Testis (tissue), 3 donors: Measurements from ENCODE around the gene CCL4. TPM values are rescaled to one million over a fixed set of nuclear protein-coding genes. Genes with fewer than 3 reads are reported as not detected.
A peak's percentile ranks its signal among the peaks of the same experiment; 100 is the strongest.

Source experiments
- DNase-seq: peaks from one replicate; pipeline ENCODE4 v3.0.0-alpha.2; 2019
- H3K27ac ChIP-seq, 2 donors: fragments of 200-600 bp; sonication (generic); one replicate each; pipeline ENCODE4 v1.5.1; 2019
- H3K27me3 ChIP-seq: fragments of 200-600 bp; sonication (generic); one replicate; pipeline ENCODE4 v1.5.1; 2019
- H3K36me3 ChIP-seq: fragments of 200-600 bp; sonication (generic); one replicate; pipeline ENCODE4 v1.5.1; 2017; ENCODE audit warnings: low read depth; ENCODE audit errors: missing control alignments
- H3K4me1 ChIP-seq: fragments of 200-600 bp; sonication (generic); one replicate; pipeline ENCODE4 v1.5.1; 2019
- H3K4me3 ChIP-seq, 2 donors: fragments of 200-600 bp; sonication (generic); one replicate each; pipeline ENCODE4 v1.5.1; 2017 to 2019
- H3K9me3 ChIP-seq: fragments of 200-600 bp; sonication (generic); one replicate; pipeline ENCODE4 v1.5.1; 2017
- POLR2A ChIP-seq: fragments of 450-650 bp; IDR thresholded peaks from one replicate; pipeline ENCODE4 v1.6.1; 2017; ENCODE audit warnings: antibody characterized with exemption, mild to moderate bottlenecking, moderate library complexity
- whole genome bisulfite sequencing, 2 donors: methylation state at CpG; one replicate each; pipeline ENCODE4 v1.1.5; 2018; 5-methylcytosine and 5-hydroxymethylcytosine counted together
- intact Hi-C: fragments of 100-400 bp; cut with DNase I; formaldehyde crosslinking; loops from one replicate; pipeline ENCODE4 v1.15.1; 2023; ENCODE audit warnings: low total_unique reads
- polyA plus RNA-seq: library from polyadenylated mRNA; stranded (reverse); fragments of 350-450 nt; fragmentation: Illumina TruSeq; extraction: RNeasy Lipid Tissue Mini Kit (QIAGEN cat#74804); gene quantifications from one replicate; pipeline ENCODE4 v1.2.3, GENCODE V29; 2014; ENCODE audit warnings: low read depth, low replicate concordance; ENCODE audit not compliant: insufficient read depth
- total RNA-seq, 2 donors: library from RNA; depleted of rRNA; stranded (reverse); fragments of >200 nt; gene quantifications; one replicate each; pipeline ENCODE4 v1.2.3, GENCODE V29; 2016
- TF ChIP-seq, protein P1 (sequence below), 3 experiments: fragments of 450-650 bp in 2 of 3; fragments of 200-600 bp in 1 of 3; sonication (generic) in 1 of 3; IDR thresholded peaks; one replicate each; pipeline ENCODE4 v1.5.1; 2016 to 2019; ENCODE audit warnings: antibody characterized with exemption in 3 of 3, mild to moderate bottlenecking in 2 of 3, moderate library complexity in 1 of 3

CCL4 gene
- total and polyA plus RNA-seq, 3 donors from 2014 or later, result 0.39 to 9.9 (median 1.7) TPM

- no peaks in the 10 kb centered on the region for H3K9me3 ChIP-seq
- H3K4me3 ChIP-seq, result no peak overlapping the region
- no peaks in the 10 kb centered on the region for H3K27me3 ChIP-seq
- WGBS, 2 donors, result 86 to 89% methylated on average over 6 of the region's 6 CpGs
- no peak for DNase-seq
- H3K36me3 ChIP-seq, result no peaks in the 10 kb centered on the region
- peaks cover 11% of the 10 kb centered on the region for H3K4me1 ChIP-seq
- intact Hi-C loops, result no loop called here
- TF ChIP-seq, protein P1, sequence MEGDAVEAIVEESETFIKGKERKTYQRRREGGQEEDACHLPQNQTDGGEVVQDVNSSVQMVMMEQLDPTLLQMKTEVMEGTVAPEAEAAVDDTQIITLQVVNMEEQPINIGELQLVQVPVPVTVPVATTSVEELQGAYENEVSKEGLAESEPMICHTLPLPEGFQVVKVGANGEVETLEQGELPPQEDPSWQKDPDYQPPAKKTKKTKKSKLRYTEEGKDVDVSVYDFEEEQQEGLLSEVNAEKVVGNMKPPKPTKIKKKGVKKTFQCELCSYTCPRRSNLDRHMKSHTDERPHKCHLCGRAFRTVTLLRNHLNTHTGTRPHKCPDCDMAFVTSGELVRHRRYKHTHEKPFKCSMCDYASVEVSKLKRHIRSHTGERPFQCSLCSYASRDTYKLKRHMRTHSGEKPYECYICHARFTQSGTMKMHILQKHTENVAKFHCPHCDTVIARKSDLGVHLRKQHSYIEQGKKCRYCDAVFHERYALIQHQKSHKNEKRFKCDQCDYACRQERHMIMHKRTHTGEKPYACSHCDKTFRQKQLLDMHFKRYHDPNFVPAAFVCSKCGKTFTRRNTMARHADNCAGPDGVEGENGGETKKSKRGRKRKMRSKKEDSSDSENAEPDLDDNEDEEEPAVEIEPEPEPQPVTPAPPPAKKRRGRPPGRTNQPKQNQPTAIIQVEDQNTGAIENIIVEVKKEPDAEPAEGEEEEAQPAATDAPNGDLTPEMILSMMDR (IDR thresholded peaks at IDR 0.05), result no peak
- TF ChIP-seq POLR2A, result no peak
- no peak overlapping the region for H3K27ac ChIP-seq
These were observed 24.3 kb downstream of the CCL4 start for GRCh38 chr17:36127911-36128310.

GRCh38 chr17:36128411-36128978 is 24.9 kb downstream of the CCL4 start:
- intact Hi-C loops, result no loop called here

DNA sequence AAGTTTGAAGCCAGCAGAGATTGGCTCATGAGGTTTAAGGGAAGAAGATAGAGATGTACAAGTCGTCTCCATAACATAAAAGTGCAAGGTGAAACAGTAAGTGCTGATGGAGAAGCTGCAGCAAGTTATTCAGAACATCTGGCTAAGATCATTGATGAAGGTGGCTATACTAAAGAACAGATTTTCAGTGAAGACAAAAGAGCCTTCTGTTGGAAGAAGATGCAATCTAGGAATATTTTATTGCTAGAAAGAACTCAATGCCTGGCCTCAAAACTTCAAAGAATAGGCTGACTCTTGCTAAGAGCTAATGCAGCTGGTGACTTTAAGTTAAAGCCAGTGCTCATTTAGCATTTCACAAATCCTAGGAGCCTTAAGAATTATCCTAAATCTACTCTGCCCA is 26.0 kb downstream of the CCL4 start:
- no peak for TF ChIP-seq POLR2A
- TF ChIP-seq, protein P1 (IDR thresholded peaks at IDR 0.05), result no peak
- intact Hi-C loops, result no loop called here
- Histone ChIP-seq H3K4me3 (no peak overlapping the region), H3K4me1 (peaks cover 11% of the 10 kb centered on the region), H3K27ac (no peak overlapping the region), H3K36me3 (no peaks in the 10 kb centered on the region), H3K27me3 (no peaks in the 10 kb centered on the region), H3K9me3 (no peaks in the 10 kb centered on the region)
- DNase-seq, result no peak
- WGBS, 2 donors, result 55 to 62% methylated on average over 1 of the region's 1 CpG

More at GRCh38 chr17:36128411-36128978, 24.9 kb downstream of the CCL4 start:
- WGBS, 2 donors, result 76 to 84% methylated on average over 4 of the region's 4 CpGs
- H3K27me3 ChIP-seq, result no peaks in the 10 kb centered on the region
- no peaks in the 10 kb centered on the region for H3K9me3 ChIP-seq
- H3K4me3 ChIP-seq, result no peak overlapping the region
- TF ChIP-seq POLR2A, result no peak
- TF ChIP-seq, protein P1 (IDR thresholded peaks at IDR 0.05), result no peak
- DNase-seq, result no peak
- H3K27ac ChIP-seq, result no peak overlapping the region
- no peaks in the 10 kb centered on the region for H3K36me3 ChIP-seq
- peaks cover 11% of the 10 kb centered on the region for H3K4me1 ChIP-seq

GRCh38 chr17:36130346-36130745 is 26.7 kb downstream of the CCL4 start:
- Histone ChIP-seq H3K9me3 (no peaks in the 10 kb centered on the region), H3K4me3 (no peak overlapping the region), H3K27me3 (no peaks in the 10 kb centered on the region), H3K4me1 (peaks cover 11% of the 10 kb centered on the region), H3K27ac (peak overlapping the region in 1 of 2 donors; percentile 5), H3K36me3 (no peaks in the 10 kb centered on the region)
- intact Hi-C loops, result no loop called here
- WGBS, 2 donors, result 56 to 70% methylated on average over 5 of the region's 5 CpGs
- DNase-seq, result no peak
- no peak for TF ChIP-seq POLR2A
- TF ChIP-seq, protein P1 (IDR thresholded peaks at IDR 0.05), result peak in 1 of 3 experiments; percentile 7

DNA sequence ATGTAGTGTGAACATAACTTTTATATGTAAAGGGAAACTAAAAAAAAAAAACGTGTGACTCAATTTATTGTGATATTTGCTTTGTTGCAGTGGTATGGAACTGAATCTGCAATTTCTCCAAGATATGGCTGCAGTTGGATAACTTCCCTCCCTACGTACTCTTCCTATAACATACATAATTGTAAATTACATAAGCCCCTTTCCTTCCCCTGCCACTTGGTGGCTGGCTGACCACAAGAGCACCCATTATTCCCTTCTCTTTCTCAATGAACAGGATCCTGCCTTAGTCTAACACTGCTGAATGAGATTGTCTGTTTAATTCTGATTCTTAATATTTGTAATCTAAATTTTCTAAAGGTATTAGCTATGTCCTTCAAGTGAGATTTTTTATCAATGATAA is 27.8 kb downstream of the CCL4 start:
- H3K9me3 ChIP-seq, result no peaks in the 10 kb centered on the region
- 66 to 69% methylated on average over 2 of the region's 2 CpGs for WGBS, 2 donors
- no peak for DNase-seq
- no peak overlapping the region for H3K27ac ChIP-seq
- H3K27me3 ChIP-seq, result no peaks in the 10 kb centered on the region
- peaks cover 11% of the 10 kb centered on the region for H3K4me1 ChIP-seq
- no peak overlapping the region for H3K4me3 ChIP-seq
- TF ChIP-seq POLR2A, result no peak
- TF ChIP-seq, protein P1 (IDR thresholded peaks at IDR 0.05), result no peak
- intact Hi-C loops, result no loop called here
- H3K36me3 ChIP-seq, result no peaks in the 10 kb centered on the region
